Fibroblast of lung (primary cell): ENCODE results near the gene CHRND.

Experiments
- EZH2 ChIP-seq: IDR thresholded peaks from 2 replicates; pipeline ENCODE4 v1.5.1; 2012; ENCODE audit warnings: low read length, control low read depth, mild to moderate bottlenecking; ENCODE audit errors: missing control alignments
- TF ChIP-seq, protein P1 (sequence below), 2 donors: IDR thresholded peaks in 1 of 2; conservative IDR thresholded peaks in 1 of 2; 1 replicate in 1 of 2; 2 replicates in 1 of 2; pipeline ENCODE4 v1.5.1; 2011 to 2012; ENCODE audit warnings: low read length in 2 of 2, control low read depth in 1 of 2, inconsistent platforms in 1 of 2, low read depth in 1 of 2, mild to moderate bottlenecking in 1 of 2

DNA sequence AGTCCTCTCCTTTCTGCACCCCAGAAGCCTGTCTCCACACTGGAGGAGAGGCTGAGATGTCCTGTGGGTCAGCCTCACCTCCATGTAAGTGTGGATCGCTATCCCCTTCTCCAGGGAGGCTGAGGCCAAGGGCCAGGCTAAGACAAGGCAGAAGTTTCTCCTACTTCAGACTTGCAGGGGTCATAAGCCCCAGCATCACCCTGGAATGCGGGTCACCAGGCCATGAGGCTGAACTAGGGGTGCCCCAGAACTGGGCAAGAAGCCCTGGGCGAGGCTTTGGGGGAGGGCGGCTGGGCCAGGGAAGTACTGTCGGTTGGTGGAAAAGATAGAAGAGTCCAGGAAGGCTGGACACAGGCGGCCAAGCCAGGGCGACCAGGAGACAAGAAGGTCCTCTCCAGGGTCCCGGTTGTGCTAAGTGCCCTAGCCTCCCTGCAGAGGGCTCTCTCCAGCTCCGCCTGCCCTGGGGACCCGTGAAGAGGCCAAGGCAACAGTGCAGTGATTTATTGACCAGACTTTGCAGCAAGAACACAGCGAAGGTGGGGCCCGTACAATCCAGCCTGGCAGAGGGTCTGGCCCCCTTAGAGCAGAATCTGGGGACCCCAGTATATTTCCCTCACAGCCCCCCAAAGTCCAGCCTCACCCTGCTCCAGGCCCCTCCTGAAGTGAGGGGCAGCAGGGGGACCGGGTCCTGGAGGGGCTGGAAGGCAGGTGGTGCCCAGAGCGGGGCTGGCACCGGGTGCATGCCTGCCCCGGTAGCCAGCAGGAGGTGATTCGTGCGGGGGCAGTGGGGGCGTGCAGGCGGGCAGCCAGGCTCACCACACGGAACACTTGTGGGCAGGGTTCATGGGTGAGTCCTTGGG is 46.4 kb upstream of the CHRND start:
- TF ChIP-seq, protein P1, sequence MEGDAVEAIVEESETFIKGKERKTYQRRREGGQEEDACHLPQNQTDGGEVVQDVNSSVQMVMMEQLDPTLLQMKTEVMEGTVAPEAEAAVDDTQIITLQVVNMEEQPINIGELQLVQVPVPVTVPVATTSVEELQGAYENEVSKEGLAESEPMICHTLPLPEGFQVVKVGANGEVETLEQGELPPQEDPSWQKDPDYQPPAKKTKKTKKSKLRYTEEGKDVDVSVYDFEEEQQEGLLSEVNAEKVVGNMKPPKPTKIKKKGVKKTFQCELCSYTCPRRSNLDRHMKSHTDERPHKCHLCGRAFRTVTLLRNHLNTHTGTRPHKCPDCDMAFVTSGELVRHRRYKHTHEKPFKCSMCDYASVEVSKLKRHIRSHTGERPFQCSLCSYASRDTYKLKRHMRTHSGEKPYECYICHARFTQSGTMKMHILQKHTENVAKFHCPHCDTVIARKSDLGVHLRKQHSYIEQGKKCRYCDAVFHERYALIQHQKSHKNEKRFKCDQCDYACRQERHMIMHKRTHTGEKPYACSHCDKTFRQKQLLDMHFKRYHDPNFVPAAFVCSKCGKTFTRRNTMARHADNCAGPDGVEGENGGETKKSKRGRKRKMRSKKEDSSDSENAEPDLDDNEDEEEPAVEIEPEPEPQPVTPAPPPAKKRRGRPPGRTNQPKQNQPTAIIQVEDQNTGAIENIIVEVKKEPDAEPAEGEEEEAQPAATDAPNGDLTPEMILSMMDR (conservative IDR thresholded peaks at IDR 0.05 in 1 of 2, IDR thresholded peaks at IDR 0.05 in 1 of 2; ENCODE audit: low read depth in 1 of 2, low read length in 2 of 2) = no peak
- TF ChIP-seq EZH2 = no peak
